Sigmoid colon (tissue), 4 donors: ENCODE data around the gene ARRB2.

Source experiments
- CTCF ChIP-seq, 4 experiments: fragments of 450-650 bp in 3 of 4; fragments of 200-600 bp in 1 of 4; IDR thresholded peaks; one replicate each; pipeline ENCODE4 v1.5.1; 2016 to 2019; ENCODE audit warnings: antibody characterized with exemption in 4 of 4, mild to moderate bottlenecking in 3 of 4, moderate library complexity in 2 of 4
- EP300 ChIP-seq, 4 donors: sonication (generic); formaldehyde crosslinking; IDR thresholded peaks; one replicate each; pipeline ENCODE4 v1.6.1; 2017; ENCODE audit warnings: antibody characterized with exemption in 4 of 4
- POLR2A ChIP-seq, 2 donors: fragments of 450-650 bp; IDR thresholded peaks; one replicate each; pipeline ENCODE4 v1.6.1; 2016; ENCODE audit warnings: antibody characterized with exemption in 2 of 2, mild to moderate bottlenecking in 2 of 2, moderate library complexity in 2 of 2
- POLR2AphosphoS5 ChIP-seq, 4 donors: sonication (generic); formaldehyde crosslinking; IDR thresholded peaks; one replicate each; pipeline ENCODE4 v1.6.1; 2017; ENCODE audit warnings: antibody characterized with exemption in 4 of 4

GRCh38 chr17:4663711-4664110 is 46.7 kb upstream of the ARRB2 start:
- no peak for TF ChIP-seq CTCF (IDR thresholded peaks at IDR 0.05)
- TF ChIP-seq POLR2A (IDR thresholded peaks at IDR 0.05) = no peak
- TF ChIP-seq POLR2AphosphoS5 (IDR thresholded peaks at IDR 0.05) = no peak
- TF ChIP-seq EP300 (IDR thresholded peaks at IDR 0.05) = no peak
